RPMI8226 (cell line): ENCODE data around the gene SLC4A3.

Experiments
- DNase-seq: peaks from one replicate; pipeline ENCODE4 v3.0.0-alpha.2; 2015

The SLC4A3 gene

GRCh38 chr2:219684721-219685689 lies 57.6 kb downstream of the SLC4A3 start:
- DNase-seq, result peak; percentile 60

- no peak for DNase-seq
These were observed 59.8 kb downstream of the SLC4A3 start for GRCh38 chr2:219687272-219687671.

- DNase-seq, result no peak
These were observed 60.6 kb downstream of the SLC4A3 start for GRCh38 chr2:219687882-219688559.

GRCh38 chr2:219688560-219689445 lies 61.4 kb downstream of the SLC4A3 start:
- no peak for DNase-seq

GRCh38 chr2:219689676-219690628 lies 62.5 kb downstream of the SLC4A3 start:
- peak; percentile 50 for DNase-seq

GRCh38 chr2:219691571-219691970 lies 64.1 kb downstream of the SLC4A3 start:
- DNase-seq, result no peak
